Panc1 (cell line): Measurements from ENCODE around the gene CSPG5. TPM values are rescaled to one million over a fixed set of nuclear protein-coding genes. Genes with fewer than 3 reads are reported as not detected.

Experiments
- ATAC-seq: fragments of 200-7000 bp; cut with Tn5 transposase; 2 replicates; pipeline ENCODE4 v1.9.1; 2020; ENCODE audit warnings: mild to moderate bottlenecking, moderate library complexity
- BruUV-seq: library from RNA; stranded (reverse); fragments of 400-500 nt; replicated peaks from 2 replicates; lab custom pipeline; 2021; lab: Mats Ljungman, UMichigan
- CTCF ChIA-PET: fragments of 300-600 bp; sonication (Branson Sonifier 250); formaldehyde crosslinking; loops from one replicate; lab custom pipeline; 2022; ENCODE audit warnings: antibody characterized with exemption; lab: Charles Lee
- POLR2A ChIA-PET: fragments of 300-600 bp; sonication (Branson Sonifier 250); formaldehyde crosslinking; loops from one replicate; lab custom pipeline; 2022; ENCODE audit warnings: antibody characterized with exemption; lab: Charles Lee
- DNase-seq: peaks from one replicate; pipeline ENCODE4 v3.0.0-alpha.2; 2010; ENCODE audit warnings: low read depth, low spot score
- H3K27ac ChIP-seq: 2 replicates; pipeline ENCODE4 v1.5.1; 2011; ENCODE audit warnings: mild to moderate bottlenecking, low read length, inconsistent platforms
- H3K27me3 ChIP-seq: fragments of 200-500 bp; sonication (Bioruptor generic); 2 replicates; pipeline ENCODE4 v1.6.0; 2014; ENCODE audit warnings: low read length, inconsistent platforms; ENCODE audit not compliant: control insufficient read depth, insufficient read depth
- H3K36me3 ChIP-seq: fragments of 200-500 bp; sonication (Bioruptor generic); 2 replicates; pipeline ENCODE4 v1.5.1; 2014; ENCODE audit warnings: inconsistent platforms, mild to moderate bottlenecking, low read length, moderate library complexity; ENCODE audit not compliant: control insufficient read depth, insufficient read depth
- H3K4me1 ChIP-seq: 2 replicates; pipeline ENCODE4 v1.5.1; 2011; ENCODE audit warnings: inconsistent platforms, mild to moderate bottlenecking, low read length, moderate library complexity; ENCODE audit not compliant: control insufficient read depth, insufficient read depth
- H3K4me3 ChIP-seq, 2 experiments: 2 replicates each; pipeline ENCODE4 v1.5.1; 2011 to 2012; ENCODE audit warnings: low read depth in 2 of 2, low read length in 2 of 2, mild to moderate bottlenecking in 2 of 2, inconsistent platforms in 1 of 2, moderate library complexity in 1 of 2
- H3K9me3 ChIP-seq: fragments of 200-500 bp; sonication (Bioruptor generic); 2 replicates; pipeline ENCODE4 v1.5.1; 2014; ENCODE audit warnings: low read depth, mild to moderate bottlenecking, inconsistent platforms, low read length, moderate library complexity; ENCODE audit not compliant: control insufficient read depth, insufficient read depth
- POLR2AphosphoS5 ChIP-seq: IDR thresholded peaks from 2 replicates; pipeline ENCODE4 v1.6.1; 2012; ENCODE audit warnings: mild to moderate bottlenecking, low read depth, low read length, moderate library complexity
- SIN3A ChIP-seq: IDR thresholded peaks from 2 replicates; pipeline ENCODE4 v1.6.1; 2012; ENCODE audit warnings: low read depth, mild to moderate bottlenecking, low read length, moderate library complexity, borderline replicate concordance; ENCODE audit not compliant: insufficient read depth
- TCF7L2 ChIP-seq: IDR thresholded peaks from 2 replicates; pipeline ENCODE4 v1.6.1; 2011; ENCODE audit warnings: mild to moderate bottlenecking, low read depth, low read length, inconsistent platforms
- in situ Hi-C: cut with HindIII; loops from 2 replicates; pipeline ENCODE4 v1.10.0; 2016; ENCODE audit warnings: low sequenced_read_pairs, low pct_unique_long_range_greater_than_20kb
- intact Hi-C: fragments of 100-400 bp; cut with micrococcal nuclease; formaldehyde crosslinking; loops from one replicate; pipeline ENCODE4 v1.10.0; 2022; ENCODE audit not compliant: unreplicated experiment
- total RNA-seq: library from RNA; stranded (reverse); gene quantifications from one replicate; pipeline ENCODE4 v1.2.1, GENCODE V29; 2021; ENCODE audit not compliant: unreplicated experiment
- TF ChIP-seq, protein P1 (sequence below): fragments of 450-650 bp; IDR thresholded peaks from 2 replicates; pipeline ENCODE4 v1.5.1; 2017; ENCODE audit warnings: mild to moderate bottlenecking
- TF ChIP-seq, protein P2 (sequence below), 2 experiments: IDR thresholded peaks; 2 replicates each; pipeline ENCODE4 v1.6.1; 2011 to 2012; ENCODE audit warnings: low read depth in 2 of 2, control low read depth in 1 of 2, low read length in 1 of 2, mild to moderate bottlenecking in 1 of 2, moderate library complexity in 1 of 2; ENCODE audit not compliant: insufficient read depth in 1 of 2

CSPG5 gene
- total RNA-seq, 1 experiment from 2014 or later: 3.2 TPM

DNA sequence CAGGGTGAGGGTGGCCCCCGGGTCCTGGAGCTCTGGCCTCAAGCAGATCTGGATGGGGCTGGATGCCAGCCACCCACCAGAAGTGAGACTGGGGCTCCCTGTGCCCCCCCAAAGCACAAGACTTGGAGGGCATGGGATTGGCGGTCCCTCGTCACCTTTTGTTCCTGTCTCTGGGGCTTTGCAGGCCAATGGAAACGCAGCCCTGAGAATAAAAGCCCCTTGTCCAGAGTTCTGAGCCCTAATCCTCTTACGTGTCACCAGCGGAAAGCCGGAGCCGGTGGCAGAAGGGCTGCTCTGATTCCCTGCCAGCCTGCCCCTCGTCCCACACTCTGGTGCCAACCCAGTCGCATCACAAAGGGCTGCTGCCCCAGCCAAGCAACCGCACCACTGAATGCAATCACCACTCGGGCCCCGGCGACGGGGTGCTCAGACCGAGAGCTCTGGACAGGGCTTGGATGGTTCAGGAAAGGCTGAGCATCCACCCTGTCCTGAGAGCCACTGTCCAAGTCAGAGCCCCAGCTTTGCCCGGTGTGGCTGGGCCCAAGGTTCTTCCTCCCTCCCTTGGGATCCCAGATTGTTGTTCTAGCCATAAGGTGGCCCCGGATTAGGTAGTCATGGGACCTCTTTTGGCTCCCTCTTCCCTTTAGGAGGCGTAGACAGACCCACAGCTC lies 42.3 kb downstream of the CSPG5 start:
- H3K9me3 ChIP-seq: no peaks in the 10 kb centered on the region
- H3K27ac ChIP-seq: no peak overlapping the region
- CTCF ChIA-PET: no interaction called here
- no peak overlapping the region for H3K4me3 ChIP-seq
- DNase-seq (no peak), ATAC-seq (no peak)
- no peaks in the 10 kb centered on the region for H3K4me1 ChIP-seq
- no peaks in the 10 kb centered on the region for H3K36me3 ChIP-seq
- no TSS peak for BruUV-seq
- no peaks in the 10 kb centered on the region for H3K27me3 ChIP-seq
- TF ChIP-seq TCF7L2 (no peak), SIN3A (no peak), POLR2AphosphoS5 (no peak)
- TF ChIP-seq, protein P1, sequence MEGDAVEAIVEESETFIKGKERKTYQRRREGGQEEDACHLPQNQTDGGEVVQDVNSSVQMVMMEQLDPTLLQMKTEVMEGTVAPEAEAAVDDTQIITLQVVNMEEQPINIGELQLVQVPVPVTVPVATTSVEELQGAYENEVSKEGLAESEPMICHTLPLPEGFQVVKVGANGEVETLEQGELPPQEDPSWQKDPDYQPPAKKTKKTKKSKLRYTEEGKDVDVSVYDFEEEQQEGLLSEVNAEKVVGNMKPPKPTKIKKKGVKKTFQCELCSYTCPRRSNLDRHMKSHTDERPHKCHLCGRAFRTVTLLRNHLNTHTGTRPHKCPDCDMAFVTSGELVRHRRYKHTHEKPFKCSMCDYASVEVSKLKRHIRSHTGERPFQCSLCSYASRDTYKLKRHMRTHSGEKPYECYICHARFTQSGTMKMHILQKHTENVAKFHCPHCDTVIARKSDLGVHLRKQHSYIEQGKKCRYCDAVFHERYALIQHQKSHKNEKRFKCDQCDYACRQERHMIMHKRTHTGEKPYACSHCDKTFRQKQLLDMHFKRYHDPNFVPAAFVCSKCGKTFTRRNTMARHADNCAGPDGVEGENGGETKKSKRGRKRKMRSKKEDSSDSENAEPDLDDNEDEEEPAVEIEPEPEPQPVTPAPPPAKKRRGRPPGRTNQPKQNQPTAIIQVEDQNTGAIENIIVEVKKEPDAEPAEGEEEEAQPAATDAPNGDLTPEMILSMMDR: no peak
- TF ChIP-seq, protein P2, sequence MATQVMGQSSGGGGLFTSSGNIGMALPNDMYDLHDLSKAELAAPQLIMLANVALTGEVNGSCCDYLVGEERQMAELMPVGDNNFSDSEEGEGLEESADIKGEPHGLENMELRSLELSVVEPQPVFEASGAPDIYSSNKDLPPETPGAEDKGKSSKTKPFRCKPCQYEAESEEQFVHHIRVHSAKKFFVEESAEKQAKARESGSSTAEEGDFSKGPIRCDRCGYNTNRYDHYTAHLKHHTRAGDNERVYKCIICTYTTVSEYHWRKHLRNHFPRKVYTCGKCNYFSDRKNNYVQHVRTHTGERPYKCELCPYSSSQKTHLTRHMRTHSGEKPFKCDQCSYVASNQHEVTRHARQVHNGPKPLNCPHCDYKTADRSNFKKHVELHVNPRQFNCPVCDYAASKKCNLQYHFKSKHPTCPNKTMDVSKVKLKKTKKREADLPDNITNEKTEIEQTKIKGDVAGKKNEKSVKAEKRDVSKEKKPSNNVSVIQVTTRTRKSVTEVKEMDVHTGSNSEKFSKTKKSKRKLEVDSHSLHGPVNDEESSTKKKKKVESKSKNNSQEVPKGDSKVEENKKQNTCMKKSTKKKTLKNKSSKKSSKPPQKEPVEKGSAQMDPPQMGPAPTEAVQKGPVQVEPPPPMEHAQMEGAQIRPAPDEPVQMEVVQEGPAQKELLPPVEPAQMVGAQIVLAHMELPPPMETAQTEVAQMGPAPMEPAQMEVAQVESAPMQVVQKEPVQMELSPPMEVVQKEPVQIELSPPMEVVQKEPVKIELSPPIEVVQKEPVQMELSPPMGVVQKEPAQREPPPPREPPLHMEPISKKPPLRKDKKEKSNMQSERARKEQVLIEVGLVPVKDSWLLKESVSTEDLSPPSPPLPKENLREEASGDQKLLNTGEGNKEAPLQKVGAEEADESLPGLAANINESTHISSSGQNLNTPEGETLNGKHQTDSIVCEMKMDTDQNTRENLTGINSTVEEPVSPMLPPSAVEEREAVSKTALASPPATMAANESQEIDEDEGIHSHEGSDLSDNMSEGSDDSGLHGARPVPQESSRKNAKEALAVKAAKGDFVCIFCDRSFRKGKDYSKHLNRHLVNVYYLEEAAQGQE (IDR thresholded peaks at IDR 0.05; ENCODE audit: insufficient read depth in 1 of 2, low read depth in 2 of 2, low read length in 1 of 2): no peak
- intact Hi-C loops: no loop called here
- in situ Hi-C loops: no loop called here
- POLR2A ChIA-PET: no interaction called here

DNA sequence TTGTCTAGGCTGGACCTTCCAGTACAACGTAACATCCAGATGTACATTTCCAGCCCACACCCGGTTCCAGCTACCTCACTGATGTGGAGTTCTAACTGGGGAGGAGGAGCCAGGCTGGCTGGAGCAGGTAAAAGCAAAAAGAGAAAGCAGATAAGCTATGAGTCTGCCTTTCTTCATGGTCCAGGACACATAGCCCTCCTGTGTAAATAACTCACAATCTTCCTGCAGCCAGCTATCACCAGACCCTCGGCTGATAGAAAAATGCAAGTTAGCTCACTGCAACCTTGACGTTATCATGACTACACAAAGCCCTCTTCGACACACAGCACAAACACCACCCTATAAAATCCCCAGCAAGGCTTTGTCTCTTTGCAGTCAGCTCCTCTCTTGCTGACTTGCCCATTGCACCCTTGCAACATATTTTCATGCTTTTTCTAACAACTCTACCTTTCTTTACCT lies 44.6 kb downstream of the CSPG5 start:
- no peaks in the 10 kb centered on the region for H3K36me3 ChIP-seq
- ATAC-seq (no peak), DNase-seq (no peak)
- ChIA-PET CTCF (interaction anchor here (1.0 kb wide), 1 partner anchor 128 kb away, joined by 3 read pairs; no protein-coding TSS in a partner anchor), POLR2A (interaction anchor here (0.7 kb wide), 1 partner anchor 63 kb away, joined by 5 read pairs; no protein-coding TSS in a partner anchor)
- BruUV-seq: no TSS peak
- in situ Hi-C loops: no loop called here
- H3K4me1 ChIP-seq: no peaks in the 10 kb centered on the region
- H3K9me3 ChIP-seq: no peaks in the 10 kb centered on the region
- no peak overlapping the region for H3K4me3 ChIP-seq
- no peaks in the 10 kb centered on the region for H3K27me3 ChIP-seq
- H3K27ac ChIP-seq: no peak overlapping the region
- intact Hi-C loops: no loop called here
- no peak for TF ChIP-seq TCF7L2
- no peak for TF ChIP-seq POLR2AphosphoS5
- TF ChIP-seq, protein P2 (IDR thresholded peaks at IDR 0.05; ENCODE audit: insufficient read depth in 1 of 2, low read depth in 2 of 2, low read length in 1 of 2): no peak
- TF ChIP-seq SIN3A: no peak
- TF ChIP-seq, protein P1: no peak
